Hindlimb muscle (tissue), 1 donor: Measurements from ENCODE around the gene AP4M1. TPM values are rescaled to one million over a fixed set of nuclear protein-coding genes. Genes with fewer than 3 reads are reported as not detected.

Source experiments
- DNase-seq: peaks from one replicate; pipeline ENCODE4 v3.0.0-alpha.2; 2013
- polyA plus RNA-seq: library from polyadenylated mRNA; unstranded; fragments of 120-200 nt; gene quantifications from one replicate; pipeline ENCODE4 v1.2.1, GENCODE V29; 2013; ENCODE audit not compliant: insufficient read length

The AP4M1 gene, protein sequence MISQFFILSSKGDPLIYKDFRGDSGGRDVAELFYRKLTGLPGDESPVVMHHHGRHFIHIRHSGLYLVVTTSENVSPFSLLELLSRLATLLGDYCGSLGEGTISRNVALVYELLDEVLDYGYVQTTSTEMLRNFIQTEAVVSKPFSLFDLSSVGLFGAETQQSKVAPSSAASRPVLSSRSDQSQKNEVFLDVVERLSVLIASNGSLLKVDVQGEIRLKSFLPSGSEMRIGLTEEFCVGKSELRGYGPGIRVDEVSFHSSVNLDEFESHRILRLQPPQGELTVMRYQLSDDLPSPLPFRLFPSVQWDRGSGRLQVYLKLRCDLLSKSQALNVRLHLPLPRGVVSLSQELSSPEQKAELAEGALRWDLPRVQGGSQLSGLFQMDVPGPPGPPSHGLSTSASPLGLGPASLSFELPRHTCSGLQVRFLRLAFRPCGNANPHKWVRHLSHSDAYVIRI
- 23.9 TPM for polyA plus RNA-seq

DNA sequence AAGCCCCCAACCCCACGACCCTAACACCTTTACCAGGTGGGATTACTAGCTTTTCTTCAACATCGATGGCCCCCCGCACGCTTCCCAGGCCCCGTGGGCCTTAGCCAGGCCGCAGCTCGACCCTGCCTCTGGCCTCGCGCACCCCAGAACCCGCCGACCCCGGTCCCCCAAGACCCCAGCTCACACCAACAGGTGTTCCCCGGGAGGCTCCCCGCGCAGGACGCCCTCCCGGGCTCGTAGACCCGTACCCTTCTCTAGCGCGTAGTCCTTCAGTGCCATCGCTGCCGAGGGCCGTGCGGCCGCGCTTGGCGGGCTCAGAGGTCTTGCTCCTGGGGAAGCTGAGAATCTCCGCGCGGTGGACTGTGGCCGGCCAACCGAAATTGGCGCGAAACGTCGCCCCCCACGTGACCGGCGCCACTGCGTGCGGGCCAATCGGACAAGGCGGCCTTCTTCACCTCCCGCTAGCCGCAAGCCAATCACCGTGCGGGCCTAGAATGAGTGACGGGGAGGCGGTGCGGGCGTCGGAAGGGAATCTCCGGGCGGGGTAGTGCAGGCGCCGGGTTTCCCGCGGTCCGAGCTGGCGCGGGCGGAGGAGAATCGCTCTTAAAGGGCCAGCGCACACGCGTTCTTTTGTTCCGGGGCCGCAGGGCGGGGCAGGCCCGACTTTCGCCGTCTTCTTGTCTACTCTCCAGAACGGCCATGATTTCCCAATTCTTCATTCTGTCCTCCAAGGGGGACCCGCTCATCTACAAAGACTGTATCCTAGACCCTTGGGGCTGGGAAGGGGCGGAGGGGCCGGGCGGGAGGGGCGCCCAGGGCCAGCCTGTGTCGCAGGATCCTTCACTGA, at the start of gene AP4M1, which contains the start of gene MCM7:
Gene AP4M1, plus strand, starts transcription at position 628 of the 847 bp plus-strand sequence. Its CDS starts 72 bp downstream, at position 700.
Gene MCM7, minus strand, starts transcription at position 382 of the 847 bp plus-strand sequence. Its CDS starts 103 bp downstream, at position 279.
- DNase-seq: peak; percentile 98

DNA sequence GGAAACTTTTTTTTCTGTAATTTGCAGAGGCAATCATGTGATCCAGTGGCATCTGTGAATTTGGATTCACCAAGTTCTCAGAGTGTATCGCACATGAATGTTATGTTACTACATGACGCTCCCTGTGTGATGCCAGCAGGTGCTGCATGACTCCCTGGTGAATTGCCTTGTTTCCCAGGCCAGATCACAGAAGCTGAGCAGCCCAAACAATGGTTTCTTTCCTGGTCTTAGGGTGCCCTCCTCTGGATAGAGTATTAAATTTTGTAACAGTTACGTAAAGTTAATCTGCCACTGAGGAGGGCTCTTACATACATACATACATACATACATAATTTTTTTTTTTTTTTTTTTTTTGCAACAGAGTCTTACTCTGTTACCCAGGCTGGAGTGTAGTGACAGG, 48.2 kb upstream of the AP4M1 start:
- DNase-seq: peak; percentile 40

DNA sequence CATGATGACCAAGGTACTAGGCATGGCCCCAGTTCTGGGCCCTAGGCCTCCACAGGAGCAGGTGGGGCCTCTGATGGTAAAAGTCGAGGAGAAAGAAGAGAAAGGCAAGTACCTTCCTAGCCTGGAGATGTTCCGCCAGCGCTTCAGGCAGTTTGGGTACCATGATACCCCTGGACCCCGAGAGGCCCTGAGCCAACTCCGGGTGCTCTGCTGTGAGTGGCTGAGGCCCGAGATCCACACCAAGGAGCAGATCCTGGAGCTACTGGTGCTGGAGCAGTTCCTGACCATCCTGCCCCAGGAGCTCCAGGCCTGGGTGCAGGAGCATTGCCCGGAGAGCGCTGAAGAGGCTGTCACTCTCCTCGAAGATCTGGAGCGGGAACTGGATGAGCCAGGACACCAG, 44.4 kb upstream of the AP4M1 start:
- no peak for DNase-seq

DNA sequence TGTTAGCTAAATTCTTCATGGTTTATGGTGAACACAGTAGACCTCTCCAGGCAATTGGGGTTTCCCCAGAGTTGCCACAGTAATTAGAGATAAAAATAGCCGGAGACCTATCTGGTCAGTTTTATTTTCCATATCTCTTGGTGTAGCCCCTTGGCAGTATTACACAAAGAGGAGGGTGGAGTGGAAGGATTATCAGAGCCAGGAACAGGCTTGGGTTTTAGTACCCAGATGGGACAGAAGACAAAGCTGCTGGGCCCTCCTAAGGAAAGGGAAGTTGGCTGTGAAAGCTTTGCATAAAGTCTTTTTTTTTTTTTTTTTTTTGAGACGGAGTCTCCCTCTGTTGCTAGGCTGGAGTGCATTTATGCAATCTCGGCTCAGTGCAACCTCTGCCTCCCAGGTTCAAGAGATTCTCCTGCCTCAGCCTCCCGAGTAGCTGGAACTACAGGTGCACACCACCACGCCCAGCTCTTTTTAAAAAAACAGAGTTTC, 42.1 kb upstream of the AP4M1 start:
- DNase-seq: no peak

DNA sequence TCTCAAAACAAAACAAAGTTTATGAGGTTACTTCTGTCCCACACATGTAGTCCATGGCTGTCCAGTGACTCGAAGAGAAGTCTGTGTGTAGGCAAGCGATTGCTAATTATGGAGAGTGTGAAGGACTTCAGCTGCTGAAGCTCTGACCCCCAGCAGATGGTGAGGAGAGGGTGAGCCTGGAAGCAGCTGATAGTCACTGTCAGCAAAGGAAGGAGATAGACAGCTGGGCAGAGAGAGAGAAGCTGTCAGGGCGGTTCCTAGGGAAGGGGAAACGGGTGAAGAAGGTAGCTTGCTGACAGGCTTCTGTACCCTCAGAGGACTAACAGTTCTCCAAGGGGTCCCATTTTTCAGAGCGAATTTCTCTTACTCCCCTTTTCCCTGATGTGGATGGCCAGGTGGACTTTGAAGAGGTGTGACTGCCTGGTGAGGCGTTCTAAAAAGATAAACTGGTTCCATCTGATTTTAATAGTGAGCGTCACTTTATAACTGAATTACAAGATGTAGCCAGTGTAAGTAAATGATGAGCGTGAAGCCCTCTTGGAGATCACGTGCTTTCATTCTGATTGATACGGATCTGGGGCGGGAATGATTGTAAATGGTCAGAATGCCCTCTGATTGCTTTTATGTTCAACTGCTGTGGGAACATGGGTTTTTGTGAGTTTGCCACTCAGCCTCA, 39.8 kb upstream of the AP4M1 start:
- DNase-seq: no peak

DNA sequence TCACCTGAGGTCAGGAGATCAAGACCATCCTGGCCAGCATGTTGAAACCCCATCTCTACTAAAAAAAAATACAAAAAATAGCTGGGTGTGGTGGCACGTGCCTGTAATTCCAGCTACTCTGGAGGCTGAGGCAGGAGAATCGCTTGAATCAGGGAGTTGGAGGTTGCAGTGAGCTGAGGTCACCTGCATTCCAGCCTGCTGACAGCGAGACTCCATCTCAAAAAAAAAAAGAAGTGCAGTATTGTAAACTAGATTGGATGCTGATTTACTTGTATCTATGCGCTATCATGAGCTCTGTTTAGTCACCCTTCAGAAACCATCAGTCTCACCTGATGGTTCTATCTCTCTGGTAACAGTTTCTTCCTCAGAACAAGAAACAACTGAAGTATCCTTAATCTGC, 38.1 kb upstream of the AP4M1 start:
- DNase-seq: no peak

DNA sequence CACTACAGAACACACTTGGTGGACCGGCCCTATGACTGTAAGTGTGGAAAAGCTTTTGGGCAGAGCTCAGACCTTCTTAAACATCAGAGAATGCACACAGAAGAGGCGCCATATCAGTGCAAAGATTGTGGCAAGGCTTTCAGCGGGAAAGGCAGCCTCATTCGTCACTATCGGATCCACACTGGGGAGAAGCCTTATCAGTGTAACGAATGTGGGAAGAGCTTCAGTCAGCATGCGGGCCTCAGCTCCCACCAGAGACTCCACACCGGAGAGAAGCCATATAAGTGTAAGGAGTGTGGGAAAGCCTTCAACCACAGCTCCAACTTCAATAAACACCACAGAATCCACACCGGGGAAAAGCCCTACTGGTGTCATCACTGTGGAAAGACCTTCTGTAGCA, 37.3 kb upstream of the AP4M1 start:
- DNase-seq: no peak

DNA sequence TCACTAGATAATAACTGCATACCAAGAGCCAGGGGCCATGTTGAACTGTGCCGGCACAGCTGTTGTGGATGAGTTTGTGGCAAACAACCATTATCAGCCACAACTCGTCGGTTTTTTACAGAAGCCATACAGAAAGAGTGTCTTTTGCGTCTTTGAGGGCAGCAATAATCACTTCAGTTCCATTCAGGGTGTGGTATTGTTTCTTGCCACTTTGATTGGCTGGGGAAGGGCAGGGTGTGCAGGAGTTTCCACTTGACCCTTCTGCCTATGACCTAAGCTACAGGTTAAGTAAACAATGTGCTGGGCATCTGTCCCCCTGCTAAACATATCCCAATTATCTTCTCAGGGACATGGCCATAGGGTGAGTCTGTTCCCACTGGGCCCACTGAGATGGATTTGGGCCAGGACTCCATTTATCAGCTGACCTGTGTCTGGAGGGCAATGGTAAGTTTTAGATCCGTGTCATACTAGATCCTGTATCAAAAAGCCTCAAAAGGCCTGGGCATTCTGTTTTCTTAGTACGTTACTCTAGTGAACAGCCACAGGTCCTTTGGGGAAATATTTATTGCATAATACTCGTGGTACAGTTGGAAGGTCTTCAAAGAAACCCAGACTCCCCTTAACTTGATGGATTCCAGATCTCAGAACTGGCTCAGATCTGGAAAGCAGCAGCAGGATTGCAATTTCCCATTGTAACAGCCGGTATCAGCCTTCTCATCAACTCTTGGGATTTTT, 35.8 kb upstream of the AP4M1 start:
- no peak for DNase-seq

DNA sequence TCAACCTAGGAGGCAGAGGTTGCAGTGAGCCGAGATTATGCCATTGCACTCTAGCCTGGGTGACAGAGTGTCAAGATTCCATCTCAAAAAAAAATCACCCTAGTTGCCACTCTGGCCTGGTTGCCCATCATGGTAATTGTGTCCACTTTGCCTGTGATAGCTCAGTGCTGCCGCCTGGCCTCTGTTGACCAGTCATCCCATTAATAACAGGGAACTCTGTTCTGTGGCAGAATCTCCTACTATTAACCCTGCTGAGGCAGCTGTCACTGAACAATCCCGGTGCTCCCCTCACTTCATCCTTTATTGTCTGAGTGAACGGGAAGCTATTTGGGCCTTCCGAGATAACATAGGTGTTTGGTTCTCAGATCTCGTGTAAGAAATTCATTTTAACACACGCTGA, 34.5 kb upstream of the AP4M1 start:
- no peak for DNase-seq

DNA sequence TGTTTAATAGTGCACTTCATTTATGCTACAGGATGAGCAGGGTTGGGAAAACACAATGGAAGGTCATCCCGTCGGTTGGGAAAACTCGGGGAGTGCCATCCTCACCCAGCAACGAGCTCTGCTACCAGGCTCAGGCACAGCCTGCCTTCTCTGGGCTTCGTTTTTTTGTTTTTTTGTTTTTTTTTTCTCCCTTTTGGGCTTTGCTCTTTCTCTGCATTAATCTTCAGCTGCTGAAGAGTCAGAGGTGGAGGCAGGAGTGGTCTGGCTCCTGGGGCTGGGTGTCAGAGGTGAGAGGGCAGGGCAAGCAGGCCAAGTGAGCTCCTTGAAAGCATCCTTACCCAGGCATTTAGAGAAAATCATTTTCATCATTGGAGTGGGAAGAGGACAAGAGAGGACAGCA, 31.5 kb upstream of the AP4M1 start:
- DNase-seq: no peak

DNA sequence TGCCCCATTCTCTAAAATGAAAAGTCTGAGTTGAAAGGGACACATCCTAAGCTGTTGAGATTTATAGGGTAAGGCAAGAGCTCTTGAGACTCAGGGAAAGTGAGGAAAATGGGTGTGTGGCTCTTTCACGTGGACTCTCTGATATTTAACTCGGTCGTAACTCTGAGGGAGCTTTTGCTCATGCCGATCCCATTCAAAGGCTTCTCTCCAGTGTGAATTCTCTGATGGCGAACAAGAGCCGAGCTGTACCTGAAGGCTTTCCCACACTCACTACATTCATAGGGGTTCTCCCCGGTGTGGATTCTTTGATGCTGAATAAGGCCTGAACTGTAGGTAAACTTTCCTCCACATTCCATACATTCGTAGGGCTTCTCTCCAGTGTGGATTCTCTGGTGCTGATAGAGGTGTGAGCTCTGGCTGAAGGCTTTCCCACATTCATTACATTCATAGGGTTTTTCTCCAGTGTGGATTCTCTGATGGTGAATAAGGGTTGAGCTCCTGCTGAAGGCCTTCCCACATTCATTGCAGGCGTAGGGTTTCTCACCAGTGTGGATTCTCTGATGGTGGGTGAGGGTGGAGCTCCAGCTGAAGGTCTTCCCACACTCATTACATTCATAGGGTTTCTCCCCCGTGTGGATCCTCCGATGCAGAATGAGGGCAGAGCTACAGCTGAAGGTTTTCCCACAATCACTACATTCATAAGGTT, 30.3 kb upstream of the AP4M1 start:
- DNase-seq: no peak

DNA sequence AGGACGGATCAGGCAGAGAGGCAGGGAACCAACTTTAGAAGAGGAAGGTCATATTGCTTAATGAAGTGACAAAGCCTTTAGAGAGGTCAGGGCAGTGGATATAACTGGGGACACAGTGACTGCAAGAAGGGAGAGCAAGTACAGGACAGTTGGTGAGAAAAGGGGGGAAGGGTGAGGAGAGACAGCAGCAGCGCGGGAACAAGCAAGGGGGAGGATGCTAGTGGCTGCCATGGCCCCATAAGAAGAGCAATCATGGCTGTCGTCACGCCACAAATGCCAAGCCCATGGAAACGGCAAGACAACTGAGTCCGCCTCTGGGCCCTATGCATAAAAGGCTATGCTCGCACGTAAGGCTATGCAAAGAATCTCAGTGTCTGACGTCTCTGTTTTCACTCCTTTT, 29.0 kb upstream of the AP4M1 start:
- no peak for DNase-seq

DNA sequence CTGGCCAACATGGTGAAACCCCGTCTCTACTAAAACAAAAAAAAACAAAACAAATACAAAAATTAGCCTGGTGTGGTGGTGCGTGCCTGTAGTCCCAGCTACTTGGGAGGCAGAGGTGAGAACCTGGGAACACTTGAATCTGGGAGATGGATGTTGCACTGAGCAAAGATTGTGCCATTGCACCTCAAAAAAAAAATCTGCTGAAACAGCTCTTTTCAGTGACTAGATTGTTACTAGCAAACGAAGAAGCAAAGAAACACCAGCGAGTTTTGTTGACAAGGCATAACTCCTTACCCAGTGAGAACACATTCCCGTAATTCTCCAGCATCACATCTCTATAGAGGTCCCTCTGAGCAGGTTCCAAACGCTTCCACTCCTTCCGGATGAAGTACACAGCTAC, 26.6 kb upstream of the AP4M1 start:
- no peak for DNase-seq

DNA sequence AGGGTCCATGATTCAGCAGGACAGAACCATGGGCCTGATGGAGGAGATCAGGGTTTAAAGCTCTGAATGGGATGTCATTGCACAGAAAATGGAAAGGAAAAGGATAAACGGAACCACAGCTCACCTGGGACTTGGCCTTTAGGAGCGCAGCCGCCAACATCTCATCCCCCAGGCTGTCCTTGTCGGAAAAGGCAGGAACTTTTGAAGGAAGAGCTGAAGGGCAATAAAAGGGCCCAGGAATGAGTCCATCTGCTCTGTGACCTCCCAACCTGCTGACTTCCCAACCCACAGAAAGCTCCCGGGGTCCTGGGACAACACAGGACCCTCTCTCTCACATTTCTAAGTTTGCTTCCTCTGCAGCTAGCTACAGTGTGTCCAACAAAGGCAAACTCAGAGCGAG, 26.0 kb upstream of the AP4M1 start:
- no peak for DNase-seq

DNA sequence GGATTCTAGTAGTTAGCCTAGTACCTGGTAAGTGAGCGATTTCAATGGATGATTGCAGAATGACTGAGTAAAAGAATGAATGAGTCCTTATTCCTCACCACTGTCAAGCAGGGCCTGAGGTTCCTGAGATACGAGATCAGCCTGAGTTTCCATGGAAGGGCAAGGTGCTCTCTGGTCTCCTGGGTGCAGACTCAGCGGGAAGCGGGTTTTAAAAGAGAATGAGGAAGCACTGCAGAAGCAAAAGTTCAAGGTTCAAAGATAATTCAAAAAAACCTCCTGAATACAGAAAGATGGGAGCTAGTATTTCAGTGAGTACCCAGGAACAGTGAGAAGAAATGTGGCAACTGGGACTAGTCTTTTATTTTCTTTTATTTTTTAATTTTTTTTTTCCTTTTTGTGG, 24.2 kb upstream of the AP4M1 start:
- DNase-seq: no peak

DNA sequence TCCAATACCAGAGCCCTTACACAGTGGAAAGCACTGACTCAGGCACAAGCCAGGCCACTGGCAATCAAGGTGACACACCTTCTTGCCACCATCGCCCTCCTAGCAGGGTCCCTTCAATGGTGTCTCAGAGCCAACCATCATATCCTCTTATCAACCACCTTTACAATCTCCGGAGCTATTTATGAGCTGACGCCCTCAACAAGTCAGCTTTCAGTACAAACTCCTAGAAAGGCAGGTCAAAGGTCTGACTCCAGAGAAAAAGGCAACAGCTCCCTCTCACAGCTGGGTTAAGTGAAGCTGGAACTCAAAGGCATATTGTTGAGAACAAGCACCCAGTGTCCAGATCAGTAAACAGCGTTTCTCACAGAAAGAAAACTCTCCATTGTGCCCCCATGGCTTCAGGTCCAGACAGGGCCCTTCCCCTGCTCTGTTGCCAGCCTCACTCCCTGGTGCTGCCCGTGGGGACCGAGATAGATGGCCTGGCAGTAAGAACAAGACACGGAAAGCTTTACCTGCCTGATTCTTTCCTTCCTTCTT, 22.4 kb upstream of the AP4M1 start:
- no peak for DNase-seq

DNA sequence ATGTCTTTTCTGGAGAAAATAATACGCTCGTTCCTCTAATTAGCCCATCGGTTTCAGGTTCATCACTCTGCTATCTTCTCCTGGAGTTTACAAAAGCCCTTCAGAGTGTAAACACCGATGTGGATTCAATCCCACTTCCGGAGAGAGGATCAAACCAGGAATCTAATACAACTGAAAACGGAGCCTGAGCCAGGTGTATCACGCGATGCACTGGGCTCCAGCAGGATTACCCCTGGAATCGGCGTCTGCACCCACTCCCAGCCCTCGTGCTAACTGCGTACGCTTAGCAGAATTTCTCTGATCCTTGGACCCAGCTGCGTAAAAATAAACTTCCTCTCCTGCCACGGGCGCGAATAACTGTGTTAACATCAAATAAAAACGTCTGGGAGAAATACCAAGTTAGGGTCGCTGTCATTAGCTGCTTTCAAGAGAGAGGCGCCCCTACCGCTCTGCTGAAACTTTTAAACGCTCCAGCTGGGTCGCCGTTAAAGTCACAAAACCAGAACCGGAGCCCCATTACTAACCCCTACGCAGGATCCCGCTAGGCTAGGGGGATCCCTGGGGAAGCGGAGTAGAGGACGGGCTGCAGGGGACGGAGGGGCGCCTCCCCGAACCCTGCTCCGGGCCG, 20.4 kb upstream of the AP4M1 start:
- DNase-seq: no peak

DNA sequence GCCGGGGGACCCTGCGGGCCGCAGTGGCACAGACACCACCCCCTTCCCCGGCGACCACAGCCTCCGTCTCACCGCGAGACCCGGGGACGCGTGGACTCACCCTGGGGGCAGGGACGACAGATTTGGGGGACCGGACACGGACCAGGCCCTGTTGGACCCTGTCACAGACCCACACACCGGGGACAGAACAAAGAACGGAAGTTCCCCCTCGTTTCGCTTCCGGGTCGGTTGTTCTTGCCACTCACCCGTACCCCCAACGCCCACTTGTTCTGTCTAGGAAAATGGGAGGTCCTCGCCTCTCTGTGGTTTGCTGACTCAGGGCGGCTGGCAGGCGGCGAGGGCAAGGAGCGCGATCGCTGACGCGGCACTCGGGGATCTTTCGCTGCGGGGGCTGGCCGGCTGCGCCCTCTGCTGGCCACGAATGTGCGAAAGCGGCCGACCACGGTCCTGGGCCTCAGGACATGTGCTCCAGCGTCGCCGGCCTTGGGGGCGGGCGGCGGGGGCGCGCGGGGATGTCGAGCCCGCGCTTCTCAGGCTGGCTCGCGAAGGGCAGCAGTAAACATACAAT, 19.8 kb upstream of the AP4M1 start, which contains the start of gene ZNF3:
Gene ZNF3, minus strand, starts transcription at position 189 of the 568 bp plus-strand sequence. CDS start 4,366 bp downstream, outside the sequence.
- DNase-seq: peak; percentile 98

DNA sequence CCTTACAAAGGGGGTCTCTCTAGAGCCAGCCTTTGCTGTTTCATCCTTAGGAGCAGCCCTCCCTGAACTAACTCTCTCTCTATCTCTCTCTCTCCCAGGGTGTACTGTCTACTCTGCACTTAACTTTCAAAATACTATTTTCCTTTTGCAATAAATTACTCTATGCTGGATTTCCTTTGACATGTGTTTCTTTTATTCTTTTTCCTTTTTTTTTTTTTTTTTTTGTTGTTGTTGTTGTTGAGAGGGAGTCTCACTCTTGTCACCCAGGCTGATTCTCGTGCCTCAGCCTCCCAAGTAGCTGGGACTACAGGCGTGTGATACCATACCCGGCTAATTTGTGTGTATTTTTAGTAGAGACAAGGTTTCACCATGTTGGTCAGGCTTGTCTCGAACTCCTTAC, 18.5 kb upstream of the AP4M1 start:
- DNase-seq: no peak

DNA sequence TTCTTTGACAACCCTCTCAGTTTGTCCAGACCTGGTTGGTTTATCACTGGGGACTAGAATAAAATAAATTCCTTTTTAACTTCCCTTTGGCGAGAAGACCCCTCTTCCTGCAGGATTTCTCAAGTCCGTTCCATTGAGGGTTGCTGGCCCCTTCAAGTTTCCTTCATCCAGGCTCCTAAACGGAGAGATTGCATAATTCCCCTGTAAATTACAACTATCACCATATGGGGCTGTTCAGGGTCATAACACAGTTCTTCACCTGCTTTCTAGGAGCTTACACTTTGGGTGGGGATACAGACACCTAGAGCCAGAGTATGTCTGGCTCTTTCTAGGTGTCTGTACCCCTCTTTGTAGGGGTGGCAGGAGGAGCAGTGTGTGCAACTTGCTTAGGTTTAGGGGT, 15.9 kb upstream of the AP4M1 start:
- no peak for DNase-seq
